Measurements from ENCODE around the gene BEND4.

Gene BEND4

GRCh38 chr4:42148425-42148824 is 4.0 kb downstream of the BEND4 start:
- H3K27me3 ChIP-seq (ENCODE audit: control insufficient read depth in 1 of 2, insufficient read depth in 2 of 2, low read length in 2 of 2) = peaks cover 25 to 32% of the 10 kb centered on the region in 2 donors
- H3K9ac ChIP-seq (ENCODE audit: low read length) = no peak overlapping the region
- H3K4me3 ChIP-seq (ENCODE audit: low read depth in 1 of 2, low read length in 2 of 2) = no peak overlapping the region
- peaks cover 5% of the 10 kb centered on the region for H3K4me1 ChIP-seq (ENCODE audit: insufficient read depth, low read length)
- no peak overlapping the region for H3K27ac ChIP-seq (ENCODE audit: low read depth, low read length)
- no peaks in the 10 kb centered on the region for H3K36me3 ChIP-seq (ENCODE audit: insufficient read depth, low read length)
- no peaks in the 10 kb centered on the region for H3K9me3 ChIP-seq (ENCODE audit: low read length)

- Histone ChIP-seq H3K9me3 (ENCODE audit: low read length) (no peaks in the 10 kb centered on the region), H3K9ac (ENCODE audit: low read length) (no peak overlapping the region), H3K27me3 (ENCODE audit: control insufficient read depth in 1 of 2, insufficient read depth in 2 of 2, low read length in 2 of 2) (no peaks in the 10 kb centered on the region), H3K4me3 (ENCODE audit: low read depth in 1 of 2, low read length in 2 of 2) (no peak overlapping the region), H3K27ac (ENCODE audit: low read depth, low read length) (no peak overlapping the region), H3K36me3 (ENCODE audit: insufficient read depth, low read length) (no peaks in the 10 kb centered on the region), H3K4me1 (ENCODE audit: insufficient read depth, low read length) (no peaks in the 10 kb centered on the region)
Measured at GRCh38 chr4:42144028-42144427, 8.4 kb downstream of the BEND4 start.

- Histone ChIP-seq H3K36me3 (ENCODE audit: insufficient read depth, low read length) (no peaks in the 10 kb centered on the region), H3K27me3 (ENCODE audit: control insufficient read depth in 1 of 2, insufficient read depth in 2 of 2, low read length in 2 of 2) (no peaks in the 10 kb centered on the region), H3K4me1 (ENCODE audit: insufficient read depth, low read length) (no peaks in the 10 kb centered on the region), H3K9ac (ENCODE audit: low read length) (no peak overlapping the region), H3K9me3 (ENCODE audit: low read length) (no peaks in the 10 kb centered on the region), H3K4me3 (ENCODE audit: low read depth in 1 of 2, low read length in 2 of 2) (no peak overlapping the region), H3K27ac (ENCODE audit: low read depth, low read length) (no peak overlapping the region)
Measured at GRCh38 chr4:42142591-42142990, 9.9 kb downstream of the BEND4 start.

GRCh38 chr4:42136371-42136770 is 16.1 kb downstream of the BEND4 start:
- Histone ChIP-seq H3K27ac (ENCODE audit: low read depth, low read length) (no peak overlapping the region), H3K27me3 (ENCODE audit: control insufficient read depth in 1 of 2, insufficient read depth in 2 of 2, low read length in 2 of 2) (no peaks in the 10 kb centered on the region), H3K9ac (ENCODE audit: low read length) (no peak overlapping the region)

GRCh38 chr4:42133006-42133405 is 19.4 kb downstream of the BEND4 start:
- Histone ChIP-seq H3K27ac (ENCODE audit: low read depth, low read length) (no peak overlapping the region), H3K4me3 (ENCODE audit: low read depth in 1 of 2, low read length in 2 of 2) (no peak overlapping the region), H3K9ac (ENCODE audit: low read length) (no peak overlapping the region), H3K36me3 (ENCODE audit: insufficient read depth, low read length) (no peaks in the 10 kb centered on the region), H3K27me3 (ENCODE audit: control insufficient read depth in 1 of 2, insufficient read depth in 2 of 2, low read length in 2 of 2) (no peaks in the 10 kb centered on the region), H3K4me1 (ENCODE audit: insufficient read depth, low read length) (no peaks in the 10 kb centered on the region), H3K9me3 (ENCODE audit: low read length) (no peaks in the 10 kb centered on the region)

More at GRCh38 chr4:42136371-42136770, 16.1 kb downstream of the BEND4 start:
- no peaks in the 10 kb centered on the region for H3K9me3 ChIP-seq (ENCODE audit: low read length)
- no peaks in the 10 kb centered on the region for H3K4me1 ChIP-seq (ENCODE audit: insufficient read depth, low read length)
- no peaks in the 10 kb centered on the region for H3K36me3 ChIP-seq (ENCODE audit: insufficient read depth, low read length)
- H3K4me3 ChIP-seq (ENCODE audit: low read depth in 1 of 2, low read length in 2 of 2) = no peak overlapping the region

- H3K27ac ChIP-seq (ENCODE audit: low read depth, low read length) = no peak overlapping the region
Measured at GRCh38 chr4:42132099-42132498, 20.4 kb downstream of the BEND4 start.

GRCh38 chr4:42123071-42123644 is 29.3 kb downstream of the BEND4 start:
- Histone ChIP-seq H3K27me3 (ENCODE audit: control insufficient read depth in 1 of 2, insufficient read depth in 2 of 2, low read length in 2 of 2) (no peaks in the 10 kb centered on the region), H3K36me3 (ENCODE audit: insufficient read depth, low read length) (no peaks in the 10 kb centered on the region), H3K9me3 (ENCODE audit: low read length) (no peaks in the 10 kb centered on the region)

More at GRCh38 chr4:42132099-42132498, 20.4 kb downstream of the BEND4 start:
- no peaks in the 10 kb centered on the region for H3K36me3 ChIP-seq (ENCODE audit: insufficient read depth, low read length)
- H3K27me3 ChIP-seq (ENCODE audit: control insufficient read depth in 1 of 2, insufficient read depth in 2 of 2, low read length in 2 of 2) = no peaks in the 10 kb centered on the region
- H3K9ac ChIP-seq (ENCODE audit: low read length) = no peak overlapping the region
- H3K4me1 ChIP-seq (ENCODE audit: insufficient read depth, low read length) = no peaks in the 10 kb centered on the region
- no peak overlapping the region for H3K4me3 ChIP-seq (ENCODE audit: low read depth in 1 of 2, low read length in 2 of 2)
- H3K9me3 ChIP-seq (ENCODE audit: low read length) = no peaks in the 10 kb centered on the region

GRCh38 chr4:42122237-42122636 is 30.2 kb downstream of the BEND4 start:
- Histone ChIP-seq H3K27me3 (ENCODE audit: control insufficient read depth in 1 of 2, insufficient read depth in 2 of 2, low read length in 2 of 2) (no peaks in the 10 kb centered on the region), H3K4me1 (ENCODE audit: insufficient read depth, low read length) (no peaks in the 10 kb centered on the region), H3K9me3 (ENCODE audit: low read length) (no peaks in the 10 kb centered on the region), H3K9ac (ENCODE audit: low read length) (no peak overlapping the region), H3K36me3 (ENCODE audit: insufficient read depth, low read length) (no peaks in the 10 kb centered on the region), H3K27ac (ENCODE audit: low read depth, low read length) (no peak overlapping the region), H3K4me3 (ENCODE audit: low read depth in 1 of 2, low read length in 2 of 2) (no peak overlapping the region)

More at GRCh38 chr4:42123071-42123644, 29.3 kb downstream of the BEND4 start:
- no peak overlapping the region for H3K4me3 ChIP-seq (ENCODE audit: low read depth in 1 of 2, low read length in 2 of 2)
- no peak overlapping the region for H3K27ac ChIP-seq (ENCODE audit: low read depth, low read length)
- H3K4me1 ChIP-seq (ENCODE audit: insufficient read depth, low read length) = no peaks in the 10 kb centered on the region
- no peak overlapping the region for H3K9ac ChIP-seq (ENCODE audit: low read length)

- Histone ChIP-seq H3K4me1 (ENCODE audit: insufficient read depth, low read length) (no peaks in the 10 kb centered on the region), H3K9ac (ENCODE audit: low read length) (no peak overlapping the region), H3K4me3 (ENCODE audit: low read depth in 1 of 2, low read length in 2 of 2) (no peak overlapping the region), H3K27me3 (ENCODE audit: control insufficient read depth in 1 of 2, insufficient read depth in 2 of 2, low read length in 2 of 2) (no peaks in the 10 kb centered on the region), H3K27ac (ENCODE audit: low read depth, low read length) (no peak overlapping the region), H3K36me3 (ENCODE audit: insufficient read depth, low read length) (no peaks in the 10 kb centered on the region), H3K9me3 (ENCODE audit: low read length) (no peaks in the 10 kb centered on the region)
Measured at GRCh38 chr4:42119886-42120285, 32.6 kb downstream of the BEND4 start.

GRCh38 chr4:42112846-42113245 is 39.6 kb downstream of the BEND4 start:
- Histone ChIP-seq H3K9ac (ENCODE audit: low read length) (no peak overlapping the region), H3K36me3 (ENCODE audit: insufficient read depth, low read length) (no peaks in the 10 kb centered on the region), H3K9me3 (ENCODE audit: low read length) (no peaks in the 10 kb centered on the region), H3K4me1 (ENCODE audit: insufficient read depth, low read length) (no peaks in the 10 kb centered on the region), H3K27me3 (ENCODE audit: control insufficient read depth in 1 of 2, insufficient read depth in 2 of 2, low read length in 2 of 2) (no peaks in the 10 kb centered on the region), H3K27ac (ENCODE audit: low read depth, low read length) (no peak overlapping the region), H3K4me3 (ENCODE audit: low read depth in 1 of 2, low read length in 2 of 2) (no peak overlapping the region)

- H3K27me3 ChIP-seq (ENCODE audit: control insufficient read depth in 1 of 2, insufficient read depth in 2 of 2, low read length in 2 of 2) = no peaks in the 10 kb centered on the region
- H3K4me1 ChIP-seq (ENCODE audit: insufficient read depth, low read length) = no peaks in the 10 kb centered on the region
- no peaks in the 10 kb centered on the region for H3K9me3 ChIP-seq (ENCODE audit: low read length)
- H3K4me3 ChIP-seq (ENCODE audit: low read depth in 1 of 2, low read length in 2 of 2) = no peak overlapping the region
- H3K27ac ChIP-seq (ENCODE audit: low read depth, low read length) = no peak overlapping the region
- H3K36me3 ChIP-seq (ENCODE audit: insufficient read depth, low read length) = no peaks in the 10 kb centered on the region
- H3K9ac ChIP-seq (ENCODE audit: low read length) = no peak overlapping the region
Measured at GRCh38 chr4:42104521-42104920, 47.9 kb downstream of the BEND4 start.

GRCh38 chr4:42101446-42101975 is 50.9 kb downstream of the BEND4 start:
- no peak overlapping the region for H3K27ac ChIP-seq (ENCODE audit: low read depth, low read length)
- H3K9me3 ChIP-seq (ENCODE audit: low read length) = no peaks in the 10 kb centered on the region
- H3K36me3 ChIP-seq (ENCODE audit: insufficient read depth, low read length) = no peaks in the 10 kb centered on the region
- H3K9ac ChIP-seq (ENCODE audit: low read length) = no peak overlapping the region
- H3K27me3 ChIP-seq (ENCODE audit: control insufficient read depth in 1 of 2, insufficient read depth in 2 of 2, low read length in 2 of 2) = no peaks in the 10 kb centered on the region
- no peaks in the 10 kb centered on the region for H3K4me1 ChIP-seq (ENCODE audit: insufficient read depth, low read length)
- H3K4me3 ChIP-seq (ENCODE audit: low read depth in 1 of 2, low read length in 2 of 2) = no peak overlapping the region

All from muscle layer of colon (tissue), 2 donors.